ENCODE data around the gene INHBB.

Gene INHBB

GRCh38 chr2:120343100-120343432, 2.9 kb upstream of the INHBB start:
- no peak for DNase-seq

- DNase-seq, result peak; percentile 78
These were observed 2.4 kb upstream of the INHBB start for GRCh38 chr2:120343433-120344105.

GRCh38 chr2:120344214-120344975, 1.5 kb upstream of the INHBB start:
- no peak for DNase-seq

GRCh38 chr2:120344976-120345581, 857 bp upstream of the INHBB start:
- DNase-seq, result no peak

- no peak for DNase-seq
These were observed 328 bp upstream of the INHBB start for GRCh38 chr2:120345608-120346007.

- DNase-seq, result no peak
These were observed 877 bp downstream of the INHBB start for GRCh38 chr2:120346667-120347358.

- DNase-seq, result no peak
These were observed 1.6 kb downstream of the INHBB start for GRCh38 chr2:120347396-120348060.

- no peak for DNase-seq
These were observed 2.3 kb downstream of the INHBB start for GRCh38 chr2:120348134-120348736.

- peak; percentile 44 for DNase-seq
These were observed 3.0 kb downstream of the INHBB start for GRCh38 chr2:120348737-120349439.

GRCh38 chr2:120349440-120349921, 3.5 kb downstream of the INHBB start:
- no peak for DNase-seq

GRCh38 chr2:120350080-120350479, 4.1 kb downstream of the INHBB start:
- DNase-seq, result no peak

GRCh38 chr2:120350801-120351320, 4.9 kb downstream of the INHBB start:
- DNase-seq, result no peak

- no peak for DNase-seq
These were observed 7.0 kb downstream of the INHBB start for GRCh38 chr2:120352696-120353590.

GRCh38 chr2:120353591-120353898, 7.6 kb downstream of the INHBB start:
- no peak for DNase-seq

GRCh38 chr2:120353931-120354330, 8.0 kb downstream of the INHBB start:
- DNase-seq, result no peak

GRCh38 chr2:120354467-120354866, 8.5 kb downstream of the INHBB start:
- DNase-seq, result no peak

GRCh38 chr2:120354935-120355779, 9.2 kb downstream of the INHBB start:
- no peak for DNase-seq

- DNase-seq, result no peak
These were observed 9.9 kb downstream of the INHBB start for GRCh38 chr2:120355780-120356266.

GRCh38 chr2:120357768-120358167, 11.8 kb downstream of the INHBB start:
- DNase-seq, result no peak
